K562 (cell line): ENCODE measurements around the gene TUT1. TPM values are rescaled to one million over a fixed set of nuclear protein-coding genes. Genes with fewer than 3 reads are reported as not detected.

ENCODE experiments used
- BRCA1 ChIP-seq, 2 experiments: fragments of 450-650 bp in 1 of 2; sonication (generic) in 1 of 2; formaldehyde crosslinking in 1 of 2; IDR thresholded peaks; 2 replicates each; pipeline versions ENCODE4 v1.5.0 to v1.6.1; 2017 to 2020; ENCODE audit warnings: mild to moderate bottlenecking in 1 of 2, missing genetic modification reagents in 1 of 2
- GTF2F1 ChIP-seq: IDR thresholded peaks from 2 replicates; pipeline ENCODE4 v1.6.1; 2011; ENCODE audit warnings: low read depth, low read length, improper control_type of control experiment
- KLF10 ChIP-seq: fragments of 250-450 bp; sonication (Bioruptor Pico); IDR thresholded peaks from 2 replicates; pipeline ENCODE4 v1.6.1; 2021; ENCODE audit warnings: matching md5 sums
- MAFG ChIP-seq: fragments of 450-650 bp; conservative IDR thresholded peaks from 2 replicates; pipeline ENCODE4 v1.6.1; 2016; ENCODE audit warnings: missing genetic modification characterization, missing compliant biosample characterization
- MLLT1 ChIP-seq, 2 experiments: fragments of 450-650 bp; IDR thresholded peaks; 2 replicates each; pipeline ENCODE4 v1.6.1; 2016
- SREBF1 ChIP-seq: fragments of 150-350 bp; IDR thresholded peaks from 2 replicates; pipeline ENCODE4 v1.6.1; 2014; ENCODE audit warnings: antibody characterized with exemption, low read depth, low read length, borderline replicate concordance
- ZBTB40 ChIP-seq, 2 experiments: fragments of 450-650 bp in 1 of 2; sonication (generic) in 1 of 2; formaldehyde crosslinking in 1 of 2; IDR thresholded peaks; 2 replicates each; pipeline versions ENCODE4 v1.7.1 to v1.9.0; 2016 to 2022; ENCODE audit warnings: inconsistent platforms in 1 of 2, mild to moderate bottlenecking in 1 of 2, missing genetic modification reagents in 1 of 2
- ZFX ChIP-seq: sonication (generic); formaldehyde crosslinking; IDR thresholded peaks from 2 replicates; pipeline ENCODE4 v1.8.0; 2022; ENCODE audit warnings: mild to moderate bottlenecking, missing genetic modification reagents, moderate library complexity
- polyA plus RNA-seq, 8 experiments: library from polyadenylated mRNA; depleted of rRNA in 4 of 8; stranded (reverse) in 5 of 8; unstranded in 3 of 8; fragments of >200 nt; fragmentation: Nextera tagmentation in 2 of 8; fragmentation: Illumina TruSeq in 1 of 8; extraction: Ambion mirVana in 2 of 8; extraction: Trizol in 1 of 8; gene quantifications; 2 replicates each; pipeline versions ENCODE4 v1.2.1 to v1.2.3, GENCODE V29; 2011 to 2014; ENCODE audit warnings: inconsistent platforms in 1 of 8, missing spikeins in 1 of 8
- total RNA-seq, 7 experiments: library from RNA; depleted of rRNA in 6 of 7; stranded (reverse); fragments of >200 nt in 6 of 7; fragmentation: Illumina TruSeq in 2 of 7; extraction: Trizol in 2 of 7; gene quantifications; 2 replicates each; pipeline versions ENCODE4 v1.2.1 to v1.2.3, GENCODE V29; 2011 to 2021; ENCODE audit warnings: low replicate concordance in 1 of 7
- TF ChIP-seq, protein P1 (sequence below): sonication (generic); formaldehyde crosslinking; IDR thresholded peaks from 2 replicates; pipeline ENCODE4 v1.8.0; 2022; ENCODE audit warnings: missing genetic modification reagents, mild to moderate bottlenecking, moderate library complexity, borderline replicate concordance
- TF ChIP-seq, protein P2 (sequence below): sonication (generic); formaldehyde crosslinking; IDR thresholded peaks from 2 replicates; pipeline ENCODE4 v1.8.1; 2023; ENCODE audit warnings: mild to moderate bottlenecking, missing genetic modification reagents, moderate library complexity
- TF ChIP-seq, protein P3 (sequence below), 2 experiments: fragments of 450-650 bp in 1 of 2; sonication (generic) in 1 of 2; formaldehyde crosslinking in 1 of 2; IDR thresholded peaks in 1 of 2; conservative IDR thresholded peaks in 1 of 2; 2 replicates each; pipeline versions ENCODE4 v1.6.1 to v1.8.1; 2016 to 2023; ENCODE audit warnings: mild to moderate bottlenecking in 2 of 2, moderate library complexity in 2 of 2, inconsistent platforms in 1 of 2, missing genetic modification reagents in 1 of 2

Gene TUT1
- total and polyA plus RNA-seq, 9 of the 15 experiments (the other 6 are each of a cell fraction or from before 2014, with no cell fraction given), result 0.66 to 44.3 (median 15.7) TPM

- TF ChIP-seq ZBTB40 (IDR thresholded peaks at IDR 0.05) (peak; percentile 100), ZBTB40 (CRISPR knock-in tag; IDR thresholded peaks at IDR 0.05) (no peak), GTF2F1 (peak; percentile 84; the same call in 1 of the 2 replicates), MLLT1 (IDR thresholded peaks at IDR 0.05) (peak in 1 of 2 experiments; percentile 8; a peak in 1 of 4 replicates), KLF10 (no peak), ZFX (CRISPR knock-in tag) (peak; percentile 56), BRCA1 (IDR thresholded peaks at IDR 0.05) (no peak), BRCA1 (CRISPR knock-in tag; IDR thresholded peaks at IDR 0.05) (no peak), MAFG (tag) (no peak), SREBF1 (peak; percentile 80; the same call in 1 of the 2 replicates)
- TF ChIP-seq, protein P1, sequence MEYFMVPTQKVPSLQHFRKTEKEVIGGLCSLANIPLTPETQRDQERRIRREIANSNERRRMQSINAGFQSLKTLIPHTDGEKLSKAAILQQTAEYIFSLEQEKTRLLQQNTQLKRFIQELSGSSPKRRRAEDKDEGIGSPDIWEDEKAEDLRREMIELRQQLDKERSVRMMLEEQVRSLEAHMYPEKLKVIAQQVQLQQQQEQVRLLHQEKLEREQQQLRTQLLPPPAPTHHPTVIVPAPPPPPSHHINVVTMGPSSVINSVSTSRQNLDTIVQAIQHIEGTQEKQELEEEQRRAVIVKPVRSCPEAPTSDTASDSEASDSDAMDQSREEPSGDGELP (CRISPR knock-in tag), result peak; percentile 90
- TF ChIP-seq, protein P2, sequence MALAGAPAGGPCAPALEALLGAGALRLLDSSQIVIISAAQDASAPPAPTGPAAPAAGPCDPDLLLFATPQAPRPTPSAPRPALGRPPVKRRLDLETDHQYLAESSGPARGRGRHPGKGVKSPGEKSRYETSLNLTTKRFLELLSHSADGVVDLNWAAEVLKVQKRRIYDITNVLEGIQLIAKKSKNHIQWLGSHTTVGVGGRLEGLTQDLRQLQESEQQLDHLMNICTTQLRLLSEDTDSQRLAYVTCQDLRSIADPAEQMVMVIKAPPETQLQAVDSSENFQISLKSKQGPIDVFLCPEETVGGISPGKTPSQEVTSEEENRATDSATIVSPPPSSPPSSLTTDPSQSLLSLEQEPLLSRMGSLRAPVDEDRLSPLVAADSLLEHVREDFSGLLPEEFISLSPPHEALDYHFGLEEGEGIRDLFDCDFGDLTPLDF (CRISPR knock-in tag), result peak; percentile 86
- TF ChIP-seq, protein P3, sequence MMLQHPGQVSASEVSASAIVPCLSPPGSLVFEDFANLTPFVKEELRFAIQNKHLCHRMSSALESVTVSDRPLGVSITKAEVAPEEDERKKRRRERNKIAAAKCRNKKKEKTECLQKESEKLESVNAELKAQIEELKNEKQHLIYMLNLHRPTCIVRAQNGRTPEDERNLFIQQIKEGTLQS (IDR thresholded peaks at IDR 0.05), result peak; percentile 62; the same call in 1 of the 2 replicates
- TF ChIP-seq, protein P3 (CRISPR knock-in tag; conservative IDR thresholded peaks at IDR 0.05), result peak; percentile 76; the same call in 1 of the 2 replicates
These were observed at the start of gene TUT1 (continued) for GRCh38 chr11:62591448-62592145.
